Epithelial cell of esophagus (primary cell): ENCODE measurements around the gene TRMT112.

Experiments used
- DNase-seq: peaks from one replicate; pipeline ENCODE4 v3.0.0; 2010; ENCODE audit warnings: low read depth
- H3K4me3 ChIP-seq: 2 replicates; pipeline ENCODE4 v1.5.1; 2011; ENCODE audit warnings: mild to moderate bottlenecking, low read length, control low read depth
- CTCF ChIP-seq: IDR thresholded peaks from 2 replicates; pipeline ENCODE4 v1.5.1; 2011; ENCODE audit warnings: low read depth, mild to moderate bottlenecking, low read length, control low read depth, inconsistent platforms; ENCODE audit not compliant: insufficient read depth; ENCODE audit errors: missing control alignments

Gene TRMT112

GRCh38 chr11:64269540-64270220, 47.7 kb downstream of the TRMT112 start:
- peak; percentile 2 for TF ChIP-seq CTCF
- DNase-seq, result peak; percentile 100
- H3K4me3 ChIP-seq, result peak overlapping the region; percentile 59

GRCh38 chr11:64268893-64269539, 48.3 kb downstream of the TRMT112 start:
- no peak for TF ChIP-seq CTCF
- H3K4me3 ChIP-seq, result peak overlapping the region; percentile 59
- peak; percentile 35 for DNase-seq

DNA sequence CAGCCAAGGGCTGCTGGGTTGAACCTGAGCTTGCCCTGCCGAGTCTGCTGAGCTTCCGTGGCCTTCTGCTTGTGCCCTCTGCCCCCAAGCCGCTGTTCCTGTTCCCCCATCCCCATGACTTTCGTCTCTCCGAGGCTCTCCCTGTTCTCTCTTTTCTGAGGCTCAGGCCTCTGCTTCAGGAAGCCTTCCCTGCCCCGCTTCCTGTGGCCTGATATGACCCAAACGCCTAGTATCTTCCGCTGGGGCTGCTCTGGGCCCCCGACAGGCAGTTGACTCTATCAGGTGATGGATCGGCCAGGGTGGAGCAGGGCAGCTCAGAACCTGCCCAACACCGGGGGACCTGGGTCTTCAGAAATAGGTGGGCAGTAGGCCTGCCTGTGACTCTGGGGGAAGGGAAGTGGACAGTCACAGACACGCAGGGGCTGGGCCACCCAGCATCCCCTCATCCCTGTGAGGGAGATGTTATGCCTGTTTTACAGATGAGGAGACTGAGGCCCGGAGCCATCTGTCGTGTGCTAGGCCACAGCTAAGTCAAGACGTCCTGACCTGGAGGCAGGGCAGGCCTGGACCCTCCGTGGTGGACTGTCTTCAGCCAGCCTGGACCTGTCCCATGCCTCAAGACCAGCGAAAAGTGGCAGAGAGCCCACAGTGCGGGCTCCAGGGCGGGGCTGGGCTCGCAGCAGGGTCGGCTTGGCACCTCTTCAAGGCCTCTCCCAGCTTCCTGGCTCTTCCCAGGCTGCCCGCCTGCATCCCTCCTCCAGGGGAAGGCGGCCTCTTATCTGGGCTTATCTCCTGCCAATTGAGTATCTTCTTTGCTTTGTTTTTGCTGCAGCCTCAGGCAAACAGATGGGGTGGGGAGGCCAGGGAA, 49.1 kb downstream of the TRMT112 start:
- TF ChIP-seq CTCF, result no peak
- no peak overlapping the region for H3K4me3 ChIP-seq
- peak; percentile 40 for DNase-seq

- TF ChIP-seq CTCF, result no peak
- no peak for DNase-seq
- no peak overlapping the region for H3K4me3 ChIP-seq
Measured at GRCh38 chr11:64267207-64267945, 50.0 kb downstream of the TRMT112 start.
